Activated gamma-delta T cell treated with Interleukin-2 at 50 U/mL for 16 hours (primary cell): Measurements from ENCODE around the gene MAML1.
"Not testable (repeated sequence)": the region's sequence is repeated elsewhere in the genome, so short reads cannot be mapped to it uniquely, and the experiment has no call there.

Experiments
- DNase-seq: peaks from one replicate; pipeline ENCODE4 v3.0.0-alpha.2; 2020

MAML1 gene, protein sequence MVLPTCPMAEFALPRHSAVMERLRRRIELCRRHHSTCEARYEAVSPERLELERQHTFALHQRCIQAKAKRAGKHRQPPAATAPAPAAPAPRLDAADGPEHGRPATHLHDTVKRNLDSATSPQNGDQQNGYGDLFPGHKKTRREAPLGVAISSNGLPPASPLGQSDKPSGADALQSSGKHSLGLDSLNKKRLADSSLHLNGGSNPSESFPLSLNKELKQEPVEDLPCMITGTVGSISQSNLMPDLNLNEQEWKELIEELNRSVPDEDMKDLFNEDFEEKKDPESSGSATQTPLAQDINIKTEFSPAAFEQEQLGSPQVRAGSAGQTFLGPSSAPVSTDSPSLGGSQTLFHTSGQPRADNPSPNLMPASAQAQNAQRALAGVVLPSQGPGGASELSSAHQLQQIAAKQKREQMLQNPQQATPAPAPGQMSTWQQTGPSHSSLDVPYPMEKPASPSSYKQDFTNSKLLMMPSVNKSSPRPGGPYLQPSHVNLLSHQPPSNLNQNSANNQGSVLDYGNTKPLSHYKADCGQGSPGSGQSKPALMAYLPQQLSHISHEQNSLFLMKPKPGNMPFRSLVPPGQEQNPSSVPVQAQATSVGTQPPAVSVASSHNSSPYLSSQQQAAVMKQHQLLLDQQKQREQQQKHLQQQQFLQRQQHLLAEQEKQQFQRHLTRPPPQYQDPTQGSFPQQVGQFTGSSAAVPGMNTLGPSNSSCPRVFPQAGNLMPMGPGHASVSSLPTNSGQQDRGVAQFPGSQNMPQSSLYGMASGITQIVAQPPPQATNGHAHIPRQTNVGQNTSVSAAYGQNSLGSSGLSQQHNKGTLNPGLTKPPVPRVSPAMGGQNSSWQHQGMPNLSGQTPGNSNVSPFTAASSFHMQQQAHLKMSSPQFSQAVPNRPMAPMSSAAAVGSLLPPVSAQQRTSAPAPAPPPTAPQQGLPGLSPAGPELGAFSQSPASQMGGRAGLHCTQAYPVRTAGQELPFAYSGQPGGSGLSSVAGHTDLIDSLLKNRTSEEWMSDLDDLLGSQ

GRCh38 chr5:179732412-179732917 is at the start of gene MAML1:
MAML1 (plus strand) TSS chr5:179732822; CDS start chr5:179733113, 291 bp downstream.
- DNase-seq, result peak; percentile 99

- DNase-seq, result not testable (repeated sequence)
Observed at GRCh38 chr5:179689212-179689611, 43.4 kb upstream of the MAML1 start.

DNA sequence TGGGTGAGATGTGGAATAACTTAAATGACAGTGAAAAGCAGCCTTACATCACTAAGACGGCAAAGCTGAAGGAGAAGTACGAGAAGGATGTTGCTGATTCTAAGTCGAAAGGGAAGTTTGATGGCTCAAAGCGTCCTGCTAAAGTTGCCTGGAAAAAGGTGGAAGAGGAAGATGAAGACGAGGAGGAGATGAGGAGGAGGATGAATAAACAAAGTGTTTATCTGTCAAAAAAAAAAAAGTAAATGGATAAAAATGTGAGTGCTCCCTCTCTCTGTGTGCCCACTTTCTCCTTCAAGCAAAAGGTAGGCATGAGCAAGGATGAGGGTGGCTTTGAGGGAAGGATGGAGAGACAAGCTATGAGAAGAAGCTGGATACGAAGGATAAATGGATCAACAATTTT is 38.1 kb upstream of the MAML1 start:
- no peak for DNase-seq

DNA sequence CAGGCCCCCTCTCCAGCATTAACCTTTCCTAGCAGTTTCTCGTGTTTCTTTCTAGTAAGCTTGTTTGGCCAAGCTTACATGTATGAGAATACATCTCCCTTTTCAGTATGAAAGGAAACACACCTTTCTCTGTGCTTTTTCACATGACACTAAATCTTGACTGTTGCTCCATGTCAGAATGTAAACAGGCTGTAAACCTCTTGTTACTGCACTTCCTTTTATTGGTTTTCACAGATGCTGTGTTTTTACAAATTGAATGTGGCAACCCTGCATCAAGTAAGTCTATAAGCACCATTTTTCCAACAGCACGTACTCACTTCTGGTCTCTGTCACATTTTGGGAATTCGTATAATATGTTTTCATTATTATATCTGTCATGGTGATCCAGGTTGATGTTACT is 36.0 kb upstream of the MAML1 start:
- no peak for DNase-seq

DNA sequence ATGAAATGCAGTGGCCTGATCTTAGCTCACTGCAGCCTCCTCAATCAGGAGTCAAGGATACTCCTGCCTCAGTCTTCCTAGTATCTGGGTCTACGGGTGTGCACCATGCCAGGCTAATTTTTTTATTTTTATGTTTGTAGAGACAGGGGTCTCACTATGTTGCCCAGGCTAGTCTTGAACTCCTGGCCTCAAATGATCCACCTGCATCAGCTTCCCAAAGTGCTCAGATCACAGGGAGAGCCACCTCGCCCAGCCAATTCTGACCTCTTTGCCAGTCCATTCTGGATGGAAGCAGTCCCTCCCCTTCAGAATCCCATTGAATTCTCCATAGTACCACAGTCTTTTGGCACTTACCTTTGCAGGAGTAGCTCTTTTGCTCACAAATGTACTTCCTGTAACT is 35.5 kb upstream of the MAML1 start:
- DNase-seq, result no peak

GRCh38 chr5:179697543-179697942 is 35.1 kb upstream of the MAML1 start:
- not testable (repeated sequence) for DNase-seq

DNA sequence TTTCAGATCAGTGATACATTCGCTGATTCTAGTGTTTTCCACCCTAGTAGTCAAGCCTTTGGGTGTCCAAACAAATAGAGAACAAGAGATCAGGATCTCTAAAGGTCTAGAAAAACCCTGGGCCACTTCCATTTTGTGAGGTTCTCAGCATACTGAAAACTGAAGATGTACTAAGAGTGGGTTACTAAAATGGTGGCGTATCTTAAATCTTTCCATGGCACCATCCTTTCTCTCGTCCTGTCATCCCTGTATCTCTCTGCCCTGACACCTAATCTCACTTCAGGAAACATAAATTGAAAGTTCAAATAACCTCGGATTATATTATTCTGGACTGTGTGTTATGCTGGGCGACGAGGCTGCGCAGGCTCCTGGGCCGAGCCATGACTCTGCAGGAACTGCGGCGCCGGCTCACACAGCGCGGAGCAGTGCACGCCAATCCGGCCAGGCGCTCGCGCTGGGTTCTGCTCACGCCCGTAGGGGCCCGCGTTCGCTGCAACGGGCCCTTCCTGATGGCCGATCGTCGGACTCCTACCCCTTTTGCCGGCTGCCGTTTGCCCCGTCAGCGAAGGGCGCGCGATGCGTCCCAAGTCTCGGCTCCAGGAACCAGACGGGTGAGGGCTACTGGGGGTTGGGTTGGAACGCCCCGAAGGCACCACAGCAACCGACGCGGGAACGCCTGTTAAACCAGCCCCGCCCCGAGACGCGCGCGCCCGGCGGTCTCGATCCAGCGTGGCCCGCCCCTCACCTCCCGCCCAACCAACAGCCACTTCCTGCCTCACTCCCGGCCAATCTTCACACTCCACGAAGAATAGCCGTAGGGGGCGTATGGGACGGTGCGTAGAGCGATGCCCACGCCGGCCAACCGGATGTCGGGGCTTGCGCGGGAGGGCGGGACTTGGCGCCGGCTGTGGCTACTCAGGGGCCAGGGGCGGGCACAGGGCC is 34.4 kb upstream of the MAML1 start:
- peak; percentile 98 for DNase-seq

DNA sequence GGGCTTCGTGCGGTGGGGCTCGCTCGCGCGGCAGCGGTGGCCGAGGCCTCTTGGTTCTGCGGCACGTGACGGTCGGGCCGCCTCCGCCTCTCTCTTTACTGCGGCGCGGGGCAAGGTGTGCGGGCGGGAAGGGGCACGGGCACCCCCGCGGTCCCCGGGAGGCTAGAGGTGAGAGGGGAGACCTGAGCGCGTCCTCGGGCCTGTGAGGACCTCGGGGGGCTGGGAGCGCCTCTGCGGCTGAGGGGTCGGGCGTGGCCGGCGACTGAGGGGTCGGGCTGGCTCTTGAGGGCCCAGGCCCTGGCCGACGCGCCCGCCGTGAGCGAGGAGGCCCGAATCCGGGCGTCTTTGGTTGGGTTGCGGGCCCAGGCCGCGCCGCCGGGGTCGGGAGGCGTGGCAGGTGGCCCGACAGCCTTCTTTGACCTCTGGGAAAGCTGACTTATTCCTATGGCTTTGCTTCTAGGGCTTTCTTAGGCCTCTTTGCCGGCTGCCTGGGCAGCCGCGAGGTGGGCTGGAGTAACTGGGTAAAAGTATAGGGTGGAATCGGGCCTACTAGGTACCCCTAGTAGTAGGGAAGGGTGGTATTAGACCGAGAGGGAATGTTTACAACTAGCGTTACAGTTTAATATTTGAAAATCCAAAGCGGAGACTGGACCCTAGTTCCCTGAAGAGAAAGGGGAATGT is 33.5 kb upstream of the MAML1 start, which contains the start of gene CANX:
Gene CANX (plus strand): TSS at position 33 of the 681 bp plus-strand sequence. CDS start 6,715 bp downstream, outside the sequence.
- no peak for DNase-seq

DNA sequence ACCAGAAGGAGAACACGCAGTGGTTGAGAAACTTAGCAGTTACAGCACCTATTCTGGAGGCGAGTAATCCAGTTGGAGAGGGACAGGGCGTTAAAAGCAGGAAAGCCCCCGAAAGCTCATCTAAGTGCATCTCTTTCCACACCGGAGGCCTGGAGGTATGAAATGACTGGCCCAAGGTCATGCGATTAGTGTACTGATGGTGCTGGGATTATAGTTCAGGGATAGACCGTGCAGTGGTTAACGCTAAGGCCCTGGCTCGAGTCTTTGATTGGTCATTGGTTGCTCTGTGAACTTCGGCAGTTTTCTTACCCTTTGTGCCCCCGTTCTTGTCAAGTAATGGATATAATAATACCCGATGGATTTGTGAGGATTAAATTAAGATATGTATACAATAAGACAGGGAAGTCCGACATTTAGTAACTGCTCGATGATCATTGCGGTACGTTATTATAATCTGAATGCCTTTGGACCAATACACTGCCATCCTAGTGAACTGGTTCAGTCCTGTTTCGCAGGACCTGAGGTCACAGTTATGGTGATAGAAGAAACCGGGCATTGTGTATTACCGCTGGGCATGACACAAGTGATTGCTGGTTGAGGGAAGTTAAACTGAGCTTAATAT is 32.9 kb upstream of the MAML1 start:
- DNase-seq, result no peak

- no peak for DNase-seq
Observed at GRCh38 chr5:179700401-179700918, 32.2 kb upstream of the MAML1 start.

DNA sequence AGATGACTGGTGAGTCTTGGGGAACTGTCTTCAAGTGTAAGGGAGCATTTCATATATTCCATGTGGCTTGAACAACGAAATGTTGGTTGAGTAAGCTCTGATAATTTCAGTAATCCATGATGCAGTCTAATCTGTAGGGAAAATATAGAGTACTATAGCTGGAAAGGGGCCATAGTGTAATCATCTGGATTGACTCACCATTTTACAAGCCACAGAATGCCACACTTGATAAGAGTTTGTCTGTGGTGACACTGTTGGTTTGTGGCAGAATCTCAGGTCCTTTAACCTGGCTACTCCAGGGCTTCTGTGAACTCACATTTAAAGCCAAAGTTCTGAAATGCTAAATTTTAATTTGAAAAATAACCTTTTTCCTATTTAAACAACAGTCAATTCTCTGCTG is 16.3 kb upstream of the MAML1 start:
- DNase-seq, result no peak

DNA sequence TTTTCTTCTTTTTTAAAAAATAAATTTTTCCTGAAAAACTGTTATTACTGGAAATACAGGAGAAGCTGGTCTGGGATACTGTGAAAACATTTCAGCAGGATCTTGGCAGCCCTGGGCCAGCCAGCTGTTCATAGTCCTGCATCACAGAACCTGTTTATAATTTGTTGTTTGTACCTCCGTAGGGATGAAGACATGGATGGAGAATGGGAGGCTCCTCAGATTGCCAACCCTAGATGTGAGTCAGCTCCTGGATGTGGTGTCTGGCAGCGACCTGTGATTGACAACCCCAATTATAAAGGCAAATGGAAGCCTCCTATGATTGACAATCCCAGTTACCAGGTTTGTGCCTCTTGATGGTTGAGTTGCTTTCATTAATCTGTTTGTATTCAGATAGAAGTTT is 12.4 kb upstream of the MAML1 start:
- no peak for DNase-seq

DNA sequence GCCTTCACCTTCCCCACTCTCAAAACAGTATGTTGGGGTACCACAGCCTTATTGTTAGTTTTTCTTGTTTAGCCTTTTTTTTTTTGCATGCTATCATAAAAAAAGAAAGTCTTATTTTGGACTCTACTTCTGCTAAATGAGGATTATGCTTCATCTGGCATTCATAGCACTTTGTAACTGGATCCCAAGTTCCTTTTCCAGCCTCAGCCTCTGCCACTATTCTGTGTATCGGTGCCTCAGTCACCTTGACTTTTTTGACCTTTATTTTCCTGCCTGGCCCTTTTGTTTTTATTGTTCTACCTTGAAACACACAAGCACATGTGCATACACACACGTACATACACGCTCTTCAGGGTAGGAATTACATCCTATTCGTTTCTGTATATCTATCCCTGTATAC is 8.5 kb upstream of the MAML1 start:
- no peak for DNase-seq

- no peak for DNase-seq
Observed at GRCh38 chr5:179727106-179727505, 5.5 kb upstream of the MAML1 start.

GRCh38 chr5:179729303-179729702 is 3.3 kb upstream of the MAML1 start:
- no peak for DNase-seq

GRCh38 chr5:179729727-179730126 is 2.9 kb upstream of the MAML1 start:
- no peak for DNase-seq

- no peak for DNase-seq
Observed at GRCh38 chr5:179730356-179730755, 2.3 kb upstream of the MAML1 start.

DNA sequence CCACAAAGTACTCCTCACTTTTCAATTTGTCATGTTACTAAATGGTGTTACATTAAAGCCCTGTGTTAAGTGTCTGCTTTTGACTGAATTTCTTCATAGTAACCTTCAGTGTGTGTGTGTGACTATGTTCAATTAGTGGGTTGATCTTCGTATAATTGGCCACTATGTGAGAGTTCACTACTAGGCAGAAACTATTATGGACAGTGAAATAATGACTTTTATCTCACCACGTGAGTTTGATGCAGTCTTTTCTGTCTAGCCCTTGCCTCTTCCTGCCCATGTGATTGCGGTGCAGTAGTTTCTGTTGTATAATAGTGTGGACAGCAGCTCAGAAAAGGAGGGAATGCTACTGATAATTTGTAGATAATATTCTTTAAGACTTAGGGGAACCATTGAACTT is 1.8 kb upstream of the MAML1 start:
- no peak for DNase-seq

GRCh38 chr5:179731791-179732411 is 721 bp upstream of the MAML1 start:
- peak; percentile 5 for DNase-seq
